Skin of body (tissue), 2 donors: ENCODE data around the gene PCDHGA1. TPM values are rescaled to one million over a fixed set of nuclear protein-coding genes. Genes with fewer than 3 reads are reported as not detected.
"Not testable (repeated sequence)": the region's sequence is repeated elsewhere in the genome, so short reads cannot be mapped to it uniquely, and the experiment has no call there.

Source experiments
- DNase-seq: peaks from one replicate; lab custom pipeline; 2025; lab: John Stamatoyannopoulos, UW
- total RNA-seq: library from RNA; depleted of rRNA; stranded (reverse); fragments of >200 nt; gene quantifications from one replicate; pipeline ENCODE4 v1.2.3, GENCODE V29; 2014

Gene PCDHGA1
- 0.39 TPM for total RNA-seq

DNA sequence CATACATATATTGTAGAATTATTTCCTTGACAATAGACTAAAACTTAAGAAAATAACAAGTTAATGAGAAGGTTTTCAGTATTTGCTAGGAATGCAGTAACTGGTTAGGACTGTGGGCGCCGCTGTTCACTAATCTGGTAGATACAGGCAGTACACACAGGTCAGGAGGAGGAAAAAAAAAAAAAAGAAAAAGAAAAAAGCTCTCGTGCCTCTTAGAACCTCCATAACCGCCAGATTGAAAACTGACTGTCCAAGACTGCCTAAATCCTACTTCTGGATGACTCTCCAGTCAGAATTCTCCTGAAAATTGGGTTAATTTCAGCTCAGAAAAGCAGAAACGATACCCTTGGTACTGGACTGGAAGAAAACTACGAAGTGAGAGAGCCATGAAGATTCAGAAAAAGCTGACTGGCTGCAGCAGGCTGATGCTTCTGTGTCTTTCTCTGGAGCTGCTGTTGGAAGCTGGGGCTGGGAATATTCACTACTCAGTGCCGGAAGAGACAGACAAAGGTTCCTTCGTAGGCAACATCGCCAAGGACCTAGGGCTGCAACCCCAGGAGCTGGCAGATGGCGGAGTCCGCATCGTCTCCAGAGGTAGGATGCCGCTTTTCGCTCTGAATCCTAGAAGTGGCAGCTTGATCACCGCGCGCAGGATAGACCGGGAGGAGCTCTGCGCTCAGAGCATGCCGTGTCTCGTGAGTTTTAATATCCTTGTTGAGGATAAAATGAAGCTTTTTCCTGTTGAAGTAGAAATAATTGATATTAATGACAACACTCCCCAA lies at the start of gene PCDHGA1:
Gene PCDHGA1 (plus strand): TSS at position 216 of the 782 bp plus-strand sequence.
- DNase-seq, result no peak

DNA sequence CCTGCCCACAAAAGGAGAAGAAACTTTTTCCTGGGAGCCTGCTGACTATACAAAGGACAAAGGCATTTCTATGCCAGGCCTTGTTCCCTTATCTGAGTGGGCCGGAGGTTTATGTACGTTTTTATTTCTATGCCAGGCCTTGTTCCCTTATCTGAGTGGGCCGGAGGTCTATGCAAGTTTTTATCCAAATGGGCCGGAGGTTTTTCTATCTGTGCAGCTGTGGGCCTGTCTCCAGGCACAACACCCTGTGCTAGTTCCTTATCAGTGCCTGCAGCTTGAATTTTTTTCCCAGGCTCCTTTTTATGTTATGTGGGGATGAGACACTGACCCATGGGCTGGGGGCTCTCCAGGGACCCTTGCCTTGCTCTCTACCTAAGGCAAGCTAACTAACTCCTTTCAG lies 31.9 kb upstream of the PCDHGA1 start:
- no peak for DNase-seq

DNA sequence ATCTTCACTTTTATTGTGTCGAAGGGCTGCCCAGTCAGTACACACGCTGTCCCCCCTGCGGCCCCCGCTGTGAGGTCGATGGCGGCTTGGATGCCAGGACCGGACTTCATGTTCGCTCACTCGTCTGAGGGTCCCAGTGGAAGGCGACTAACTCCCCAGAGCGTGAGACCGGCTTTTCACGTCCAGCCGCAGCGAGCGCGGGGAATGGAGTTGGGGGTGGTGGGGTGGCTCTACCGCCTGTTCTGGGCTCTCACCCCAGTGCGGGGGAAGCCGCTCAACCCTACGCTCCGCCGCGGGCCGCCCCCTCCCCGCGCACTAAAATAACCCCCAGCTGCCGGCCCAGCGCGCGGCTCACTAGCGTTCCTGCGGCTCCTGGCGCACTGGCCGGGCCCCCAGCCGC lies 26.6 kb upstream of the PCDHGA1 start, which contains the start of gene SLC25A2:
Gene SLC25A2 (minus strand): TSS at position 294 of the 400 bp plus-strand sequence. CDS start 184 bp downstream, at position 110.
- no peak for DNase-seq

DNA sequence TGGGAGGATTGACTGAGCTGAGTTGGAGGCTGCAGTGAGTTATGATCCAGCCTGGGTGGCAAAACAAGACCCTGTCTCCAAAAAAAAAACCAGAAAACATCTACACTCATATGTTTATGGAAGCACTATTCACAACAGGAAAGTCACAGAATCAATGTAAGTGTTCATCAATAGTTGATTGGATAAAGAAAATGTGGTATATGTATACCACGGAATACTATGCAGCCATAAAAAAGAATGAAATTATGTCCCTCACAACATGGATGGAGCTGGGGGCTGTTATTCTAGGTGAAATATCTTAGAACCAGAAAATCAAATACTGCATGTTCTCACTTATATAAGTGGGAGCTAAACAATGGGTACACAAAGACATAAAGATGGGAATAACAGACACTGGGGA lies 23.7 kb upstream of the PCDHGA1 start:
- DNase-seq, result no peak

DNA sequence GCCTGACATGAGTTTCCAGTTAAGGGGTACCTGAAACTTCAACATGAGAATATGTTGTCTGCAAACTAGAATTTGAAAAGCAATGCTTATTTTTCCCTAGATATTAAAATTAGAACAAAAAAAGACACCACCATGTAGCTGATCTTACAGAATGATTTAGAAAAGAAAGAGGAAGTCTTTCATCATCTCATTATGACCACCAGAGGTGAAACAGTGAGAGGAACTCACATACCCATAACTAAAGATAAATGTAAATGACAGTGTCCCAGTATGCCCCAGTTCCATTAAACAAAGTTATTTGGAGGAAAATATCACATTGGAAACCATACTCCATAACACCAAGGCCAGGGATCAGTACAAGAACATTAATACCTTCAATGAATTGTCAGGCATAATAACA lies 16.6 kb upstream of the PCDHGA1 start:
- DNase-seq, result no peak

DNA sequence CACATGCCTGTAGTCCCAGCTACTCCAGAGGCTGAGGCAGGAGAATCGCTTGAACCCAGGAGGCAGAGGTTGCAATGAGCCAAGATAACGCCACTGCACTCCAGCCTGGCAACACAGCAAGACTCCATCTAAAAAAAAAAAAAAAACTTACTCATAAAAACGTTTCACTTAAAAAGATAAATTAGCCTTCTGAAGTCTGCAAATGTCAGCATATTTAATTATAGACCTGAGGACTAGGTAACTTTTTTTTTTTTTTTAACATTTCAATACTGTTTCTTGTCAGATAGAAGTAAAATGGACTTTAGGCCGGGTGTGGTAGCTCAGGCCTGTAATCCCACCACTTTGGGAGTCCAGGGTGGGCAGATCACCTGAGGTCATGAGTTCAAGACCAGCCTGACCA lies 13.4 kb upstream of the PCDHGA1 start:
- not testable (repeated sequence) for DNase-seq

DNA sequence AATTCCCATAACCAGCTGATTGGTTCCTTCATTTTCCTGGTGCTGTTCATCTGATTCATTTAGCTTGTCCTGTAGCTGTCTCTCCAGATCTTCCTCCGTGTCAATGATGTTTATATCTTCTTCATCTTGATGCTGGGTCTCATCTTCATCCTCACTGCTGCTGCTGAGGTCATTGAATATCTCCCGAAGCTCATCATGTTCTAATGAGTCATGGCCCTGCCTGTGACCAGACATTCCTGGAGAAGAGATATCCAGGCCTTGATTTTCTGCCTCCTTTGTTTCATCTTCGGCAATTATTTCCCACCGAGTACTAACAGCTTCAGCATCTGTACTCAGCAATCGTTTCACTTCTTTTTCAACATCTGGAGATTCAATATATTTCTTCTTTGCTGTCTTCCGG lies 11.1 kb upstream of the PCDHGA1 start:
- no peak for DNase-seq

DNA sequence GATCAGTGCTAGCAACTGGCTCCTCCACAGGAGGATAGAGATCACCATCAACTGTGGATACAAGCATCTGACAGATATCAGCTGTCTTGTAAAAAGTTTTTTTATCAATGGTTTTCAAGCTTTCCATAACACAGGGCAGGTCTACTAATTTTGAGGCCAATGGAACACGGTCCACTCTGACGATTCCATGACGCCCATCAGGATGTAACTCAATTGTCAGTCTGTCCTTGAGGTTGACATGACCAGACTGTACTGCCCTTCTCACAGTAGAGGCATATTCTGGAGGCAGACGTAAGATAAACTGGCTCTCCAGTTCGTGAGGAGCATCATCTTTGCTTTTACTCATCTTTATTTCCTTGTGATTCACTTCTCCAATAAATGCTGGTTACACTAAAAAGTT lies 10.6 kb upstream of the PCDHGA1 start:
- DNase-seq, result no peak

DNA sequence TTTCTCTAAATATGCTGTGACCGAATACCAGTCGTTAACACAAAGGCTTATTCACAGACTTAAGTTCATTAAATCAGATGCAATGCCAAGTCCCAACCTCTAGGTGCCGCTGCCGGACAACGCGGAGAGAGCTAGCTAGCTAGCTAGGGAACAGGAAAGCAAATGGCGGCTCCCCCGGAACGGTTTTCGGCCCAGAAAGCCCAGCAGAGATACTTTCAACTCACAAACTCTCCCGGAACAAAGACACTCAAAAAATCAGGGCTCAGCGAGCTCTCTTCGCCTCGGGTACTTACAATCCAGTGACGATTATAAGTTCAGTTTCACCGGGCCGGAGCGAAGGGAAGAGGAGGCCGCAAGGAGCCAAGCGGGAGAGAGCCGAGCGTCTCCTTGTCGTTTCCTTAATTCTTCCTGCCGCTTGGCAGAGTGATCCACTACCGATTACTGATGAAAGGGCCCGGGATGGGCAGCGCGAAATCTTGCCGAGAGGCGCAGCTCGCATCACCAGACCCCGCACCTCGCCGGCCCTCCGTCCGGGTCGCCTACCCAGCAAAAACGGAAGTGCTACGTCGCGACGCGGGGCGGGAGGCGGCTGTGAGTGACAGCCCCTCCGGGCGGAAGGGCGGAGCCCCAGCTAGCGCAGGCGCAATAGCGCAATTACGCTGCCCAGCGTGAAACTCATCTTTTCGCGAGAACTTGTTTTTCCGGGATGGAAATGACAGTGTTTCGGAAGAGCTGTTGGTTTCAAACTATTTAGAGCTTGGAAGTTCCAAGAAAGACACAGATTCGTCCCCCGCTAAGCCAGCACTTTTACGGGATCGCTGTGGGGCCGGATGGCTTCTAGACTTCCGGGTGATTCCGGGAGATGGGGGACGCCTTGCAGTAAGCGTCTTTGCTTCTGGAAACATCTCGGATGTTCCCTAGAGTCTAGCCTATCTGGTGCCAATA lies 9.8 kb upstream of the PCDHGA1 start, which contains the start of gene TAF7:
Gene TAF7 (minus strand): TSS at position 560 of the 945 bp plus-strand sequence. CDS start 740 bp downstream, outside the sequence.
- DNase-seq, result peak; percentile 91

DNA sequence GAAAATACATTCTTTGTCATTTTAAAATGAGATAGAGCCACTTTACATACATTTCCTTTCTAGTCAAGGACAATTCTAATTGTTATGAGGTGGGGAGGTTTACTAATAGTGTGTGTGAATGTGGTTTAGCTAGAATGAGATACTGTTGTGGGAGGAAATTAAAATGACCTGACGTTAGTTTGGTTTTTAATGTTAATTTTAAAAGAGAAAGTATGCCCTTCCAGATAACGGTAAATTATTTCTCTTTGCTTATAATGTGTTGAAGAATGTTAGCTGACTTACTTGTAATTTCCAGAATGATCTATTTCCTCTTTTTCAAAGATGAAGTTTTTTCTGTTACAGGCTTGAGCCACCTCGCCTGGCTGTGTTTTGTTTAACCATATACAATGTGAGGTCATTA lies 8.1 kb upstream of the PCDHGA1 start:
- DNase-seq, result no peak

DNA sequence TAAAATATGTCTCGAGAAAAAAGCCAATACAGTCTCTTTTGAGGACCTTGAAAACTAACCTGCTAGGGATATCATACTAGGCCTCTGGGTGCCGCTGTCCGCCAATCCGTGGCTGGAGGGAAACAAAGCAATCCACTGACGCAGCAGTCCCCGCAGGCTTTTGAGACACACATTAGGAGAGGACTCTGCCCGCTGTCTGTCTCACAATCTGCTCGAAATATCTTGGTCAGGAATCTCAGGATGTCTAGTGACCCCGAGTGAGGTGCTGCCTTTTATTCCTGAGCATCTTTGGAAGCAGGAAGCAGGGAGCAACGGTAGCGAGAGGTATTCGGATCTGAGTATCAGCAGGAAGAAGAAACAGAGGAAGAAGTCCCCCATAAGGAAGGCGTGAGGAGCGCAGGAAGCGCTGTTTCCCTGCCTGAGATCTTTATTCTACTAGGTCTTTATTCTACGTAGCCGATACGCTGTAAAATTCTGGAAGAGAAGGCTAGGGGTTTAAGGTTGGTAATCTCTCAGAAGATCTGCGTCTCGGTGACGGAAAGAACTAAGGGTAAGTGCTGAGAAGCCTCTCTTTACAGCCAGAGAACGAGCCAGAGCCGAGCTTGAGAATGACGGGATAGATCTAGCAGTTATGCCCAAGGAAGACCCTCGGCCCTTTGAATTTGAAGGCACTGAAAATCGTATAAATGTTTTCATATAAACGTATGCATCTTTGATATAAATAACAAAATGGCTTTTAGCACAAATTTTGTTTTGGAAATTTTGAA lies 4.0 kb upstream of the PCDHGA1 start:
- no peak for DNase-seq

DNA sequence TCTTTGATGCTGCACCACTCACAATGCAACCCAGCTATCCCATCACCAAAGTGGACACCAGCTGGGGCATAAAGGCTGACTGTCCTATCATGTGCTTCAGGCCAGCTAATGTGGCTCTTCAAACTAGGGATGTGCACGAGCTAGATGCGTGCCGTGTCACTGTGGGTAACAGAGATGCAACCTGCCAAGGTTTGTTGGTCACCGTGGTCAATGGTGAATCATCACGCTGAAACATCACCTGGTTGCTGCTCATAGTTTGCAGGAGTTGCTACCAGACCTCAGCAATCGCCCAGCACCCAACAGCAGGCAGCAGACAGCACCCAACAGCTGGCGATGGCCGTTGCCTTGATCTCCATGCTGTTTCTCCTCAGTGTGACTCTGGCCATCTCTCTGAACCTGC lies 2.1 kb upstream of the PCDHGA1 start:
- DNase-seq, result no peak

DNA sequence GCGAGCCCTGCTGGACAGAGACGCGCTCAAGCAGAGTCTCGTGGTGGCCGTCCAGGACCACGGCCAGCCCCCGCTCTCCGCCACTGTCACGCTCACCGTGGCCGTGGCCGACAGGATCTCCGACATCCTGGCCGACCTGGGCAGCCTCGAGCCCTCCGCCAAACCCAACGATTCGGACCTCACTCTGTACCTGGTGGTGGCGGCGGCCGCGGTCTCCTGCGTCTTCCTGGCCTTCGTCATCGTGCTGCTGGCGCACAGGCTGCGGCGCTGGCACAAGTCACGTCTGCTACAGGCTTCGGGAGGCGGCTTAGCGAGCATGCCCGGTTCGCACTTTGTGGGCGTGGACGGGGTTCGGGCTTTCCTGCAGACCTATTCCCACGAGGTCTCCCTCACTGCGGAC lies 2.3 kb downstream of the PCDHGA1 start:
- DNase-seq, result not testable (repeated sequence)

DNA sequence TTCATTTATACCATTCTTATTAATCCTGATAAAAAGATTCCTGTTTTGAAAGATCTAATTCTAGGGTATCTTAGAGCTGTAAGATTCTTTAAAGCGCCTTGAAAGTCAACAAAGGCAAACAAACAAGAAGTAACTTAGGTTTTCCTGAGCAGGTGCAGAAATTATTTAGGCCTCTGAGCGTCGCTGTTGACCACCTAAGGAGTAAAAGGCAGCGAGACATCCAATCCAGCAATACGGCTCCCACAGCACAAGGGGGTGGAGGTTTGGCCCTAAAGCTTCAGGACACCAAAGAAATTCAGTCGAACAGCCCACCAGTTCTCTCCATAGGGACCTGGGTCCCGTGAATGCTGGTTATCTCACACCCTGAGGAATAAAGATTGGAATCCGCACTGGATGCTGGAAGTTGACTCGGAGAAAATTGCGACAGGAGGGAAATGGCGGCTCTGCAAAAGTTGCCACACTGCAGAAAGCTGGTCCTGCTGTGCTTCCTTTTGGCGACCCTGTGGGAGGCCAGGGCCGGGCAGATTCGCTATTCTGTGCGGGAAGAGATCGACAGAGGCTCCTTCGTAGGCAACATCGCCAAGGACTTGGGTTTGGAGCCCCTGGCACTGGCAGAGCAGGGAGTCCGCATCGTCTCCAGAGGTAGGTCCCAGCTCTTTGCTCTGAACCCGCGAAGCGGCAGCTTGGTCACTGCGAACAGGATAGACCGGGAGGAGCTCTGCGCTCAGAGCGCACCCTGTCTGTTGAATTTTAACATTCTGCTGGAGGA lies 8.4 kb downstream of the PCDHGA1 start, which contains the start of gene PCDHGA2:
Gene PCDHGA2 (plus strand): TSS at position 223 of the 769 bp plus-strand sequence.
- DNase-seq, result no peak

DNA sequence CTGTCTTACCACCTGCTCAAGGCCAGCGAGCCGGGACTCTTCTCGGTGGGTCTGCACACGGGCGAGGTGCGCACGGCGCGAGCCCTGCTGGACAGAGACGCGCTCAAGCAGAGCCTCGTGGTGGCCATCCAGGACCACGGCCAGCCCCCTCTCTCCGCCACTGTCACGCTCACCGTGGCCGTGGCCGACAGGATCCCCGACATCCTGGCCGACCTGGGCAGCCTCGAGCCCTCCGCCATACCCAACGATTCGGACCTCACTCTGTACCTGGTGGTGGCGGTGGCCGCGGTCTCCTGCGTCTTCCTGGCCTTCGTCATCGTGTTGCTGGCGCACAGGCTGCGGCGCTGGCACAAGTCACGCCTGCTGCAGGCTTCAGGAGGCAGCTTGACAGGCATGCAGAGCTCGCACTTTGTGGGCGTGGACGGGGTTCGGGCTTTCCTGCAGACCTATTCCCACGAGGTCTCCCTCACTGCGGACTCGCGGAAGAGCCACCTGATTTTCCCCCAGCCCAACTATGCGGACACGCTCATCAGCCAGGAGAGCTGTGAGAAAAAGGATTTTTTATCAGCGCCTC lies 10.6 kb downstream of the PCDHGA1 start:
- DNase-seq, result not testable (repeated sequence)

DNA sequence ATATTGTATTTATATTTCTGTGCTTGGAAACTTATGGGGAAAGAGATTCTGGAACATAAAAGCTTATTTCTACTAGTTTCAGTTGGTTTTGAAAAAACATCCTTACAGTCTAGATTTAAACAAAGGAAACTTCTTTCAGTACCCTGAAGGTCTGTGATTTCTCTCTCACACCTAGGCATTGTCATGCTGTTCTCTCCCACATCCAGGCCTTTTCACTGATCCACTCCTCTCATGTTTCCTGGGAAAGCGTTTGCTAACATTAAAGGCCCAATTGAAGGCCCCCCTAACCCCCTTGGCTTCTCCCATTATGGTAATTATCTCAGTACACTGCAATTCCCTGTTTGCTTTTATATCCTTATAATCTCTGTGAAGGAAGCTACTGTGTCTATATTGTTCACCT lies 12.5 kb downstream of the PCDHGA1 start:
- no peak for DNase-seq

DNA sequence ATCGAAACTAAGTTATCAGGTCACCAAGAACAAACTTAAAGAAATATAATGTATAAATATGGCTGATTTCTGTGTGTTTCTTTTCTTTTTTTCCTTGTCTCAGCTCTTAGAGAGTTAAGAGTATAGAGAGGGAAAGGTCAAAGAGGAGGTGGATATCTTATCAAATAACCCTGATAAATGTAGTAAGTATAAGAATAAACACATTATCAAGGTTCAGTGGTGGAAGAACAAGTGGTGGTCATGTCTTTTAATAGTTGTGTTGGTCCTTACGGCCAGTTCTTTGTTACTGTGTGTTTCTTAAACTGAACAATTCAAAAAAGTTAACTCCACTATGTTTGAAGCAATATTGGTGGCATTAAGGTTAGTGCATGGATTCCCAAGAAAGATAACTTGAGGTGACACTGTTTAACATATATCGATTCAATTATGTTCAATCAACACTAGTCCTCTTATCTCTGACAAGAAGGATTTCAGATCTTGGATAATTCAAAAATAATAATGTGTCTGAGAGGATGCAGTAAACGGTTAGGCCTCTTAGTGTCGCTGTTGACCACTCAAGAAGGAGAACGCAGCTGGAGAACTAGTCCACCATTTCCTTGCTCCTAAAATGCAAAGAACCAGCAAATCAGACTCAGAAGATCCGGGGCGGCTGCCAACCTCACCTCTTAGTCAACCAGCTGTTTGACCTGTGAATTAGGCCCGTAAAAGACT lies 13.1 kb downstream of the PCDHGA1 start, which contains the start of gene PCDHGA3:
Gene PCDHGA3 (plus strand): TSS at position 588 of the 711 bp plus-strand sequence. CDS start 205 bp downstream, outside the sequence.
- no peak for DNase-seq

DNA sequence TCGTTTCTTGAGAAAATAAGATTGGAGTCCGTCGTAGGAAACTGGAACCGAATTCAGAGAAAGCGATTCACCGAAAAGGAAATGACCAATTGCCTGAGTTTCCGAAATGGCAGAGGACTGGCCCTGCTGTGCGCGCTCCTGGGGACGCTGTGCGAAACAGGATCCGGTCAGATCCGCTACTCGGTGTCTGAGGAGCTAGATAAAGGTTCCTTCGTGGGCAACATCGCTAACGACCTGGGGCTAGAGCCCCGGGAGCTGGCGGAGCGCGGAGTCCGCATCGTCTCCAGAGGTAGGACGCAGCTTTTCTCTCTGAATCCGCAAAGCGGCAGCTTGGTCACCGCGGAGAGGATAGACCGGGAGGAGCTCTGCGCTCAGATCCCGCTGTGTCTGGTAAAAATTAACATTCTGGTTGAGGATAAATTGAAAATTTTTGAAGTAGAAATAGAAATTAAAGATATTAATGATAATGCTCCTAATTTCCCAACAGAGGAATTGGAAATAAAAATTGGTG lies 13.7 kb downstream of the PCDHGA1 start:
- DNase-seq, result no peak

DNA sequence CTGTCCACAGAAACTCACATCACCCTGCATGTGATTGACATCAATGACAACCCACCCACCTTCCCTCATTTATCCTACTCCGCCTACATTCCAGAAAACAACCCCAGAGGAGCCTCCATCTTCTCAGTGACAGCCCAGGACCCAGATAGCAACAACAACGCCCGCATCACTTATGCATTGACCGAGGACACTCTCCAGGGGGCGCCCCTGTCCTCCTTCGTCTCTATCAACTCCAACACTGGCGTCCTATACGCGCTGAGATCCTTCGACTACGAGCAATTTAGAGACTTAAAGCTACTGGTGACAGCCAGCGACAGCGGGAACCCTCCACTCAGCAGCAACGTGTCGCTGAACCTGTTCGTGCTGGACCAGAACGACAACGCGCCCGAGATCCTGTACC lies 15.0 kb downstream of the PCDHGA1 start:
- no peak for DNase-seq
